Transverse colon (tissue), 4 donors: ENCODE data around the gene NR4A3. TPM values are rescaled to one million over a fixed set of nuclear protein-coding genes. Genes with fewer than 3 reads are reported as not detected.

Experiments
- DNase-seq: peaks from one replicate; pipeline ENCODE4 v3.0.0-alpha.2; 2019
- H3K27ac ChIP-seq, 4 donors: fragments of 200-600 bp; sonication (generic); 2 replicates each; pipeline ENCODE4 v1.5.1; 2016 to 2018; ENCODE audit warnings: inconsistent platforms in 4 of 4
- H3K27me3 ChIP-seq: fragments of 200-600 bp; sonication (generic); 2 replicates; pipeline ENCODE4 v1.5.1; 2017; ENCODE audit warnings: inconsistent platforms
- H3K36me3 ChIP-seq, 4 donors: fragments of 200-600 bp; sonication (generic); 2 replicates each; pipeline ENCODE4 v1.5.1; 2017 to 2019; ENCODE audit warnings: inconsistent platforms in 4 of 4
- H3K4me1 ChIP-seq, 4 donors: fragments of 200-600 bp; sonication (generic); 2 replicates each; pipeline ENCODE4 v1.5.1; 2017 to 2020; ENCODE audit warnings: inconsistent platforms in 4 of 4
- H3K4me3 ChIP-seq, 4 donors: fragments of 200-600 bp; sonication (generic); 1 replicate in 1 of 4; 2 replicates in 3 of 4; pipeline versions ENCODE4 v1.5.1 to v1.6.1; 2017 to 2019; ENCODE audit warnings: inconsistent platforms in 4 of 4
- H3K9me3 ChIP-seq, 2 donors: fragments of 200-600 bp; sonication (generic); 2 replicates each; pipeline ENCODE4 v1.5.1; 2017 to 2019; ENCODE audit warnings: inconsistent platforms in 2 of 2
- CTCF ChIP-seq, 5 experiments: fragments of 200-600 bp in 3 of 5; fragments of 450-650 bp in 2 of 5; sonication (generic) in 3 of 5; IDR thresholded peaks; 1 replicate in 2 of 5; 2 replicates in 3 of 5; pipeline ENCODE4 v1.5.1; 2016 to 2017; ENCODE audit warnings: antibody characterized with exemption in 5 of 5, inconsistent platforms in 3 of 5, mild to moderate bottlenecking in 2 of 5, moderate library complexity in 1 of 5
- EP300 ChIP-seq: sonication (generic); formaldehyde crosslinking; IDR thresholded peaks from one replicate; pipeline ENCODE4 v1.6.1; 2017; ENCODE audit warnings: antibody characterized with exemption, low read depth
- POLR2A ChIP-seq: fragments of 450-650 bp; IDR thresholded peaks from one replicate; pipeline ENCODE4 v1.6.1; 2016; ENCODE audit warnings: antibody characterized with exemption, mild to moderate bottlenecking, moderate library complexity
- POLR2AphosphoS5 ChIP-seq, 3 donors: sonication (generic); formaldehyde crosslinking; IDR thresholded peaks; one replicate each; pipeline ENCODE4 v1.6.1; 2016; ENCODE audit warnings: antibody characterized with exemption in 3 of 3
- whole genome bisulfite sequencing, 2 donors: methylation state at CpG; one replicate each; pipeline ENCODE4 v1.1.5; 2018; ENCODE audit warnings: low coverage in 1 of 2; 5-methylcytosine and 5-hydroxymethylcytosine counted together
- in situ Hi-C, 4 donors: fragments of 200-750 bp; cut with MboI; loops; one replicate each; pipeline versions ENCODE4 v1.15.0 to v1.15.1; 2017; ENCODE audit warnings: low sequenced_read_pairs in 3 of 4, low pct_ligation_motif_present in 1 of 4, low pct_unique_long_range_greater_than_20kb in 1 of 4
- intact Hi-C: fragments of 100-400 bp; cut with DNase I; formaldehyde crosslinking; loops from one replicate; pipeline ENCODE4 v1.15.1; 2023; ENCODE audit warnings: low total_unique reads
- total RNA-seq, 4 donors: library from RNA; depleted of rRNA; stranded (reverse); fragments of >200 nt; gene quantifications; one replicate each; pipeline ENCODE4 v1.1.0, GENCODE V29; 2016

Gene NR4A3
- total RNA-seq, 4 donors from 2014 or later: 0.48 to 3.4 (median 1.3) TPM

GRCh38 chr9:99845063-99845462 lies 23.4 kb downstream of the NR4A3 start:
- no peak for DNase-seq
- Histone ChIP-seq H3K9me3 (no peaks in the 10 kb centered on the region), H3K27ac (no peak overlapping the region), H3K4me1 (no peaks in the 10 kb centered on the region), H3K36me3 (no peaks in the 10 kb centered on the region), H3K4me3 (no peak overlapping the region), H3K27me3 (no peaks in the 10 kb centered on the region)
- 57 to 73% methylated on average over 3 to 4 of the region's 4 CpGs for WGBS, 2 donors
- intact Hi-C loops (no loop called here), in situ Hi-C loops (no loop called here)
- TF ChIP-seq CTCF (IDR thresholded peaks at IDR 0.05) (no peak), POLR2AphosphoS5 (IDR thresholded peaks at IDR 0.05) (no peak), POLR2A (no peak), EP300 (no peak)

GRCh38 chr9:99848447-99848846 lies 26.8 kb downstream of the NR4A3 start:
- intact Hi-C loops: no loop called here
- in situ Hi-C loops: no loop called here
- 72 to 94% methylated on average over 3 to 7 of the region's 7 CpGs for WGBS, 2 donors
- no peak for DNase-seq
- no peak overlapping the region for H3K4me3 ChIP-seq
- TF ChIP-seq POLR2AphosphoS5 (IDR thresholded peaks at IDR 0.05) (no peak), EP300 (no peak), POLR2A (no peak), CTCF (IDR thresholded peaks at IDR 0.05) (no peak)
- no peaks in the 10 kb centered on the region for H3K36me3 ChIP-seq
- H3K4me1 ChIP-seq: no peaks in the 10 kb centered on the region
- no peak overlapping the region for H3K27ac ChIP-seq
- no peaks in the 10 kb centered on the region for H3K27me3 ChIP-seq
- no peaks in the 10 kb centered on the region for H3K9me3 ChIP-seq

- DNase-seq: no peak
- Histone ChIP-seq H3K4me1 (no peaks in the 10 kb centered on the region), H3K4me3 (no peak overlapping the region), H3K27ac (no peak overlapping the region), H3K9me3 (no peaks in the 10 kb centered on the region), H3K36me3 (no peaks in the 10 kb centered on the region), H3K27me3 (no peaks in the 10 kb centered on the region)
- TF ChIP-seq CTCF (IDR thresholded peaks at IDR 0.05) (no peak), POLR2AphosphoS5 (IDR thresholded peaks at IDR 0.05) (no peak), POLR2A (no peak), EP300 (no peak)
- intact Hi-C loops: no loop called here
- in situ Hi-C loops: no loop called here
- 44 to 59% methylated on average over 2 of the region's 2 CpGs for WGBS, 2 donors
These were observed 29.2 kb downstream of the NR4A3 start for GRCh38 chr9:99850736-99851499.

- intact Hi-C loops (no loop called here), in situ Hi-C loops (no loop called here)
These were observed 29.8 kb downstream of the NR4A3 start for GRCh38 chr9:99851500-99851822.

More at GRCh38 chr9:99851500-99851822, 29.8 kb downstream of the NR4A3 start:
- Histone ChIP-seq H3K9me3 (no peaks in the 10 kb centered on the region), H3K27ac (no peak overlapping the region), H3K36me3 (no peaks in the 10 kb centered on the region), H3K4me1 (no peaks in the 10 kb centered on the region), H3K27me3 (no peaks in the 10 kb centered on the region), H3K4me3 (no peak overlapping the region)
- WGBS, 2 donors: 29 to 80% methylated on average over 1 to 2 of the region's 2 CpGs
- TF ChIP-seq POLR2A (no peak), EP300 (no peak), CTCF (IDR thresholded peaks at IDR 0.05) (no peak), POLR2AphosphoS5 (IDR thresholded peaks at IDR 0.05) (no peak)
- DNase-seq: peak; percentile 12
